Endothelial cell of umbilical vein (primary cell): Measurements from ENCODE around the gene C4orf50. TPM values are rescaled to one million over a fixed set of nuclear protein-coding genes. Genes with fewer than 3 reads are reported as not detected.

Source experiments
- BruUV-seq: library from RNA; stranded (reverse); fragments of 400-500 nt; replicated peaks from 2 replicates; lab custom pipeline; 2021; lab: Mats Ljungman, UMichigan
- CTCF ChIA-PET: fragments of 300-600, 350-600 bp; sonication (Branson Sonifier 250); formaldehyde crosslinking; loops from one replicate; lab custom pipeline; 2021; ENCODE audit warnings: antibody characterized with exemption, inconsistent platforms; lab: Charles Lee
- POLR2A ChIA-PET: fragments of 300-600, 350-600 bp; sonication (Branson Sonifier 250); formaldehyde crosslinking; loops from one replicate; lab custom pipeline; 2021; ENCODE audit warnings: antibody characterized with exemption, inconsistent platforms; lab: Charles Lee
- DNase-seq: peaks from one replicate; pipeline ENCODE4 v3.0.0-alpha.2; 2011; ENCODE audit warnings: low read depth, low spot score
- FAIRE-seq: peaks from 2 replicates; lab custom pipeline; 2011; peaks lifted over from hg19 to GRCh38; lab: Jason Lieb, UNC
- H2AFZ ChIP-seq: 2 replicates; pipeline ENCODE4 v1.6.0; 2012; ENCODE audit warnings: low read depth, low read length, control low read depth, inconsistent platforms
- H3K27ac ChIP-seq: 2 replicates; pipeline ENCODE4 v1.5.1; 2011; ENCODE audit warnings: low read depth, mild to moderate bottlenecking, control low read depth, low read length, moderate library complexity; ENCODE audit not compliant: insufficient read depth
- H3K27me3 ChIP-seq, 2 experiments: 2 replicates each; pipeline versions ENCODE4 v1.6.0 to v1.6.1; 2011; ENCODE audit warnings: low read length in 2 of 2, mixed read lengths in 1 of 2; ENCODE audit not compliant: control insufficient read depth in 2 of 2, insufficient read depth in 2 of 2
- H3K36me3 ChIP-seq, 2 experiments: 2 replicates in 1 of 2; 3 replicates in 1 of 2; pipeline ENCODE4 v1.5.1; 2011; ENCODE audit warnings: low read length in 2 of 2, mild to moderate bottlenecking in 1 of 2, moderate library complexity in 1 of 2; ENCODE audit not compliant: control insufficient read depth in 2 of 2, insufficient read depth in 2 of 2; ENCODE audit errors: extremely low read depth in 1 of 2
- H3K4me1 ChIP-seq: 3 replicates; pipeline ENCODE4 v1.5.1; 2011; ENCODE audit warnings: mild to moderate bottlenecking, low read length; ENCODE audit not compliant: control insufficient read depth, insufficient read depth; ENCODE audit errors: extremely low read depth
- H3K4me2 ChIP-seq: 2 replicates; pipeline ENCODE4 v1.6.1; 2011; ENCODE audit warnings: low read length, control low read depth, mixed read lengths; ENCODE audit not compliant: insufficient read depth
- H3K4me3 ChIP-seq, 3 experiments: fragments of 200-600 bp in 1 of 3; sonication (generic), shearing (Covaris generic) in 1 of 3; replicated peaks in 1 of 3; 2 replicates each; pipeline ENCODE4 v1.5.1; 2011 to 2016; ENCODE audit warnings: control low read depth in 3 of 3, low read length in 3 of 3, mild to moderate bottlenecking in 2 of 3, inconsistent platforms in 1 of 3, low read depth in 1 of 3, moderate library complexity in 1 of 3; ENCODE audit not compliant: insufficient read depth in 1 of 3
- H3K79me2 ChIP-seq: 2 replicates; pipeline ENCODE4 v1.6.0; 2012; ENCODE audit warnings: low read length, inconsistent platforms; ENCODE audit not compliant: control insufficient read depth, insufficient read depth
- H3K9ac ChIP-seq: replicated peaks from 2 replicates; pipeline ENCODE3; 2011; ENCODE audit warnings: low read length, control low read depth; ENCODE audit not compliant: insufficient read depth; ENCODE audit errors: extremely low read depth
- H3K9me1 ChIP-seq: replicated peaks from 3 replicates; pipeline ENCODE4 v1.6.0; 2011; ENCODE audit warnings: mild to moderate bottlenecking, low read length; ENCODE audit not compliant: control insufficient read depth, insufficient read depth; ENCODE audit errors: extremely low read depth
- H3K9me3 ChIP-seq: replicated peaks from 2 replicates; pipeline ENCODE4 v1.5.1; 2012; ENCODE audit warnings: low read length, inconsistent platforms; ENCODE audit not compliant: control insufficient read depth, insufficient read depth
- H4K20me1 ChIP-seq: replicated peaks from 2 replicates; pipeline ENCODE3; 2011; ENCODE audit warnings: mild to moderate bottlenecking, low read length; ENCODE audit not compliant: control insufficient read depth, insufficient read depth; ENCODE audit errors: extremely low read depth
- CTCF ChIP-seq, 2 donors: IDR thresholded peaks; 1 replicate in 1 of 2; 2 replicates in 1 of 2; pipeline ENCODE4 v1.5.1; 2011; ENCODE audit warnings: low read length in 2 of 2, mild to moderate bottlenecking in 2 of 2, moderate library complexity in 2 of 2, control low read depth in 1 of 2, inconsistent platforms in 1 of 2, low read depth in 1 of 2; ENCODE audit not compliant: insufficient read depth in 1 of 2; ENCODE audit errors: extremely low read depth in 1 of 2
- EZH2 ChIP-seq: IDR thresholded peaks from 2 replicates; pipeline ENCODE4 v1.6.1; 2012; ENCODE audit warnings: borderline replicate concordance, low read depth, mild to moderate bottlenecking, moderate library complexity, low read length, inconsistent platforms; ENCODE audit not compliant: severe bottlenecking
- FOS ChIP-seq: IDR thresholded peaks from 2 replicates; pipeline ENCODE4 v1.6.1; 2011; ENCODE audit warnings: mild to moderate bottlenecking, low read length, moderate library complexity, borderline replicate concordance; ENCODE audit not compliant: insufficient read depth
- GATA2 ChIP-seq: IDR thresholded peaks from 2 replicates; pipeline ENCODE4 v1.7.0; 2011; ENCODE audit warnings: low read depth, mild to moderate bottlenecking, moderate library complexity, mixed read lengths, low read length; ENCODE audit not compliant: insufficient read length, insufficient read depth
- JUN ChIP-seq: IDR thresholded peaks from 2 replicates; pipeline ENCODE4 v1.6.1; 2011; ENCODE audit warnings: borderline replicate concordance, low read depth; ENCODE audit not compliant: insufficient read length, insufficient read depth
- MAX ChIP-seq: IDR thresholded peaks from 2 replicates; pipeline ENCODE4 v1.6.1; 2011; ENCODE audit not compliant: insufficient read depth, insufficient read length
- MYC ChIP-seq: IDR thresholded peaks from one replicate; pipeline ENCODE4 v1.6.1; 2011; ENCODE audit warnings: mild to moderate bottlenecking, low read depth, low read length
- POLR2A ChIP-seq: IDR thresholded peaks from 2 replicates; pipeline ENCODE4 v1.6.1; 2012; ENCODE audit warnings: low read depth, mild to moderate bottlenecking, control low read depth, low read length
- POLR2AphosphoS5 ChIP-seq: IDR thresholded peaks from 2 replicates; pipeline ENCODE4 v1.6.1; 2012; ENCODE audit warnings: low read depth, mild to moderate bottlenecking, control low read depth, low read length, moderate library complexity; ENCODE audit not compliant: insufficient read depth
- dilution Hi-C: fragments of 300-500 bp; cut with MboI; formaldehyde crosslinking; loops from one replicate; pipeline ENCODE4 v1.15.0; 2019; ENCODE audit warnings: low sequenced_read_pairs; ENCODE audit not compliant: extremely low pct_ligation_motif_present
- intact Hi-C: fragments of 100-400 bp; cut with micrococcal nuclease; formaldehyde crosslinking; loops from one replicate; pipeline ENCODE4 v1.10.0; 2022
- polyA plus RNA-seq, 4 experiments: library from polyadenylated mRNA; depleted of rRNA in 3 of 4; stranded (reverse) in 3 of 4; unstranded in 1 of 4; fragments of >200 nt; gene quantifications; 2 replicates each; pipeline versions ENCODE4 v1.2.1 to v1.2.3, GENCODE V29; 2011 to 2012; ENCODE audit warnings: missing spikeins in 1 of 4
- total RNA-seq: library from RNA; stranded (reverse); gene quantifications from 2 replicates; pipeline ENCODE4 v1.2.3, GENCODE V29; 2021

Gene C4orf50
- total and polyA plus RNA-seq, 2 donors (not counting 3 experiments of a cell fraction or from before 2014, with no cell fraction given) = not detected

GRCh38 chr4:5900844-5901243 lies 117.4 kb downstream of the C4orf50 start:
- BruUV-seq = no TSS peak
- dilution Hi-C loops (no loop called here), intact Hi-C loops (no loop called here)
- no peak overlapping the region for H3K4me2 ChIP-seq
- POLR2A ChIA-PET = no interaction called here
- H4K20me1 ChIP-seq = no peaks in the 10 kb centered on the region
- CTCF ChIA-PET = no interaction called here
- H2AFZ ChIP-seq = no peak overlapping the region
- H3K36me3 ChIP-seq = no peaks in the 10 kb centered on the region
- H3K27me3 ChIP-seq = no peaks in the 10 kb centered on the region
- TF ChIP-seq POLR2A (no peak), MAX (no peak), GATA2 (no peak), MYC (no peak), EZH2 (no peak), JUN (no peak), CTCF (IDR thresholded peaks at IDR 0.05; ENCODE audit: extremely low read depth in 1 of 2, insufficient read depth in 1 of 2, low read depth in 1 of 2, low read length in 2 of 2) (no peak), POLR2AphosphoS5 (no peak), FOS (no peak)
- H3K79me2 ChIP-seq = no peaks in the 10 kb centered on the region
- FAIRE-seq (no peak), DNase-seq (no peak)
- no peaks in the 10 kb centered on the region for H3K4me1 ChIP-seq
- no peak overlapping the region for H3K4me3 ChIP-seq
- H3K9ac ChIP-seq = no peak overlapping the region
- no peak overlapping the region for H3K27ac ChIP-seq
- H3K9me3 ChIP-seq = no peaks in the 10 kb centered on the region
- H3K9me1 ChIP-seq = no peaks in the 10 kb centered on the region
